OCI-LY7 (cell line): ENCODE results near the gene POLA1.
"Not testable (repeated sequence)": the region's sequence is repeated elsewhere in the genome, so short reads cannot be mapped to it uniquely, and the experiment has no call there.

Experiments used
- CTCF ChIP-seq: fragments of 200-600 bp; sonication (generic); conservative IDR thresholded peaks from 2 replicates; pipeline ENCODE4 v1.5.1; 2014; ENCODE audit warnings: mild to moderate bottlenecking, antibody characterized with exemption, low read length, moderate library complexity, mixed read lengths
- EZH2phosphoT487 ChIP-seq: fragments of 200-600 bp; sonication (generic); IDR thresholded peaks from 2 replicates; pipeline ENCODE4 v1.6.1; 2018; ENCODE audit warnings: low read depth, borderline replicate concordance, mild to moderate bottlenecking, mixed run types, antibody characterized with exemption, low read length, moderate library complexity, mixed read lengths

GRCh38 chrX:24819807-24820206, 126.1 kb downstream of the POLA1 start:
- not testable (repeated sequence) for TF ChIP-seq CTCF, EZH2phosphoT487
